ENCODE results near the gene SLC22A3.
"Not testable (repeated sequence)": the region's sequence is repeated elsewhere in the genome, so short reads cannot be mapped to it uniquely, and the experiment has no call there.

The SLC22A3 gene

DNA sequence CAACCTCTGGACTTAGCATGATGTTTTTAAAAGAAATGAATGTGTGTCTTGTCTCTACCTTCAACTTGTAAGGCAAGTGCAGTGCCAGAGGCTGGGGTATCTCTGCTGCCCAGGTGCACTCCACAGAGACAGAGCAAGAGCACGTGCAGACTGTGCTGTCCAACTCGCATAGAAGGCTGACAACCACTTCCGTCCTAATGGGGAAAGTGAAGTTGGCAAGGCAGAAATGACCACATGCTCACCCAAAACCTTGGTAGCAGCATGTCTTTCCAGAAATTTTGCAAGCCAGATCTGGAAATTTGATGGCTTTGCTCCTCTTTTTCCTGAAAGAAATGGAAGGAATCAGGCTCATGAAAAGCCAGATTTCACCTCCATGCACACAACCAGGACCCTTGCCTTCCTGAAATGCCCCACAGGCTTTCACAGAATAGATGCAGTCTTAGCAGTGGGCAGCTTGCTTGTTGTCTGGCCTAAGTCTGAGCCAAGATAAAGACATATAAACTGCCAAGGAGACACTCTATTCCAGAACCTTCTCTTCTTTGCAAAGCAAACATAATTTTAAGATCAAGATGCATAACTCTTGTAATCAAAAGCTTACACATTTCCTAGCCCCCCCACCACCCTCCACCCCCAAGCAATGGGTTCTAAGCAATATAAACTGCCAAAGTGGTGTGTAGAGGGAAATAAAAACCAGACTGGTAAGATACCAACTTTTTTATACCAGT is 26.8 kb downstream of the SLC22A3 start:
- DNase-seq (ENCODE audit: low read depth): no peak

DNA sequence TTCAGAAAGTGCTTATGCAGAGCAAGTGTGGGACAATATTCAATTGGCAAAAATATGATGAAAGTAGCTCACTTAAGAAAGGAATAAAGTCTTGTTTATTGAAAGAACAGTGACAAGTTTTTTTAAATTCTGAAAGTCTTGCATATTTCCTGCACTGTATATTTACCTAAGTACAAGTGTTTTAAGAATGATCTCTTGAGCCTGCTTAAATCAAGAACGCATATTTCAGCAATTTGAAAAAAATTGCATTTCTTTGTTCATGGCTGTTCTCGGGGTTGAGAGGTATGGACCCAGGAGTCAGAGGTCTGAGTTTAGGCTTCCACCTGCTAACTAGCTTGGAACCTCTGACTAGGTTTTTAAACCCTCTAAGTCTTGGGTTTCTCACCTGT is 27.4 kb downstream of the SLC22A3 start:
- no peak for DNase-seq (ENCODE audit: low read depth)

- no peak for DNase-seq (ENCODE audit: low read depth)
Observed at GRCh38 chr6:160376445-160376844, 28.3 kb downstream of the SLC22A3 start.

- no peak for DNase-seq (ENCODE audit: low read depth)
Observed at GRCh38 chr6:160378218-160378617, 30.0 kb downstream of the SLC22A3 start.

DNA sequence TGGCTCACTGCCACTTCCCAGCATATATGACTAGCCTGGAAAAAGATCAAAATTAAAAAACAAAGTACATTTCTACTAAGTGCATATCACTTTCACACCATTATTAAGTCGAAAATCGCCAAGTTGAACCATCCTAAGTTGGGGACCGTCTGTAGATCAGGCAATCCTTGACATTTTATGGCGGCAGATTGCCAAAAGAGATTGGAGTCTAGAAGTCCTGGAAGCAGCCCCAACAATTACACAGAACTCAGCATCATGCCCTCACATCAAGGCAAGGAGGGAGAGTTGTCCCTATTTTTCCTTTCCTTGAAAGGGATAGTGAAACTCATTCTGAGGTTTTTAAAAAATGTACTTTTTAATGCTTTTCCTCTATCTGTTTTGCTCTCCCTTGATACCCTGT is 30.7 kb downstream of the SLC22A3 start:
- no peak for DNase-seq (ENCODE audit: low read depth)

DNA sequence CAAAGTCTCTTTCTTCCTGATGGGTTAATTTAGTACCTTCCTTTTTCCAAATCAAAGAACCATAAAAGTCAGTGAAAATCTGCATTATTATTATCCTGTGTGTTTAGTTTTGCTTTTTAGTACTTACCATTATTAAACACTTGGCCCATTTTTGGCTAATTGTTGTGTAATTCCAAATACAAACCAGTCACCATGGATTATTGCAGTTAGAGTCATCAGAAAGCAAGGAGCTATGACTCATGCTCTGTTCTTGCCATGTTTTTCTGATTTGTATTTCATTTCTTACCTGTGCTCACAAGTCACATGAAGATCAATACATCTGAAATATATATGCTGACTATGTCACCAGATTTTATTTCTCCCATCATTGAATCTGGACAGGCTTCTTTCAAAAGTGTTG is 31.3 kb downstream of the SLC22A3 start:
- DNase-seq (ENCODE audit: low read depth): peak; percentile 74

DNA sequence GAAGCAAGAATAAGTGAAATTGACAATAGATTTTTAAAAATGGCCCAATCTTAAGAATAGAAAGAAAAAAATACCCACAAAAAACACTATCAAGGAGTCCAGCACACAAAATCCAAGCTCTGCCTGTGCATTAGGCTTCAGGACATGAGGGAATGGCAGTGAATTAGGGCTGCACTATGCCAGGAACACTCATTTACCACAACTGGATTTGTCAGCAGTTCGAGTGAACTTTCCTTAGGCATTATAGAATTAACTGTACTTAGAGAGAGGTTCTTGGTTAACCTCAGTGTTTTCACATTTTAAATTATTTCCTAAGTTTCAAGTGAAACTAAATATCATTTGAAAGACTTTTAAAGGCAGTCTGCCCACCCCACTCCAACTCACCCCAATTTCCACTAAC is 34.8 kb downstream of the SLC22A3 start:
- DNase-seq (ENCODE audit: low read depth): peak; percentile 87

- DNase-seq (ENCODE audit: low read depth): peak; percentile 49
Observed at GRCh38 chr6:160386869-160387530, 38.8 kb downstream of the SLC22A3 start.

DNA sequence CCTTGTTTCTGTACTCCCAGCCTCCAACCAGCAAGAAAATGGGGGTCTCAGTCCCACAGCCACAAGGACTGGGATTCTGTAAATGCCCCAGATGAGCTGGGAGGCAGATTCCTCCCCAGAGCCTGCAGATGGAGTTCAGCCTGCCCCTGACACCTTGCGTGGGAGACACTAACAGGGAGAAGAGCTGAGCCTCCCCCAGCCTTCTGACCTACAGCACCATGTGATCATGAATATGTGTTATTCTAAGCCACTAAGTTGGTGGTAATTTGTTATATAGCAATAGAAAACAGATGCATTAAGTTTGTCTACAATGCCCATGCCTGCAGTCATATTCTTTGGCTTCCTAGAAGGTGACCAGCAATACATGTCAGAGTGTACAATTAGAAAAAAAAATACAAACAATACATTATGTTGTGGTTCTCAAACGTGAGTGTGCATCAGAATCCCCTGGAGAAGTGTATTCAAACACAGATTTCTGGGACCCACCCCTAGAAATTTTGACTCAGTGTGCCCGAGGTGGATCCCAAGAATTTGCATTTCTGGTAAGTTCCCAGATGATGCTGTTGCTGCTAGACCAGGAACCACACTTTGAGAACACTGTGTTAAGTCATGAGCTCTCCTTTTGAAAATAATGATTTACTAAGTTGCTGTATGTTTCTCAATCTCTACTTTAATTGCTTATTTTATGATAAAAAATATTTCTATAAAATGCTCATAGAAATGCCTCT is 39.9 kb downstream of the SLC22A3 start:
- DNase-seq (ENCODE audit: low read depth): peak; percentile 75

- peak; percentile 45 for DNase-seq (ENCODE audit: low read depth)
Observed at GRCh38 chr6:160388922-160389321, 40.7 kb downstream of the SLC22A3 start.

DNA sequence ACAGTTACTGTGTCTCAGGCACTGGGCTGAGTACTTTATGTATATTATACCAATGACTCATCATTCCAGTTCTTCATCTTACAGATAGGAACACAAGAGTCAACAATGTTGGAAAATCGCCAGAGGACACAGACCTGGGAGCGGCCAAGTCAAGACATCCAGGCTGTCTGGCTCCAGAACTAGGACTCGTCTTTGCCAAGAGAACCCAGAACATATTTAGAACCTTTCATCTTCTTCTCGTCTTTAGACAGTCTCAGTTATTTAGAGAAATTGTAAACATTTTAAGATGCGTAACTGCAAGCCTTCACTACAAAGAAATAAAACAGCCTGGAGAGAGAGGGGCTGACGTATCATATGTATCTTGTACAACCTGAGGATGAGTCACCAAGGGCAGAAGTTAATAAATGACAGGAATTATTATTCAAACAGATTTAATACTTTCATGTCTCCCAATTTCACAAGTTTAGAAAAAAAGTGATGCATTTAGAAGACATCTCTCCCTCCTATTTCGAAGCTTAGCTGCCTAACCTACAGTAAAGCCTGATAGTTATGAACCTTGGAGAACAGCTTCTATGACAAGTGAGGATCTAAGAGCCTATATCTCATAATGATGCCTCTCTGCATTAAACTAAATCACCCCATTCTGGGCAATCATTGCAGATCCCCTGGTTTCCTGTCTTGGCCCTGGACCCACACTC is 43.4 kb downstream of the SLC22A3 start:
- peak; percentile 98 for DNase-seq (ENCODE audit: low read depth)

DNA sequence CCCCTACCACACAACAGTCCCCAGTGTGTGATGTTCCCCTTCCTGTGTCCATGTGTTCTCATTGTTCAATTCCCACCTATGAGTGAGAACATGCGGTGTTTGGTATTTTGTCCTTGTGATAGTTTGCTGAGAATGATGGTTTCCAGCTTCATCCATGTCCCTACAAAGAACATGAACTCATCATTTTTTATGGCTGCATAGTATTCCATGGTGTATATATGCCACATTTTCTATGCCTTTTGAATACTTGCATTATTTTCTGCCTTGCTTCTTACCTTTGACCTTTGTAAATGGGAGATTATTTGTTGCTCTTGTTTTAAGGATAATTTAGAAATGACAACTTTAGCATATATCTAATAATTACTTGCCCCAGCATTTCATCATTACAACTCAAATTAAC is 45.3 kb downstream of the SLC22A3 start:
- DNase-seq (ENCODE audit: low read depth): not testable (repeated sequence)

DNA sequence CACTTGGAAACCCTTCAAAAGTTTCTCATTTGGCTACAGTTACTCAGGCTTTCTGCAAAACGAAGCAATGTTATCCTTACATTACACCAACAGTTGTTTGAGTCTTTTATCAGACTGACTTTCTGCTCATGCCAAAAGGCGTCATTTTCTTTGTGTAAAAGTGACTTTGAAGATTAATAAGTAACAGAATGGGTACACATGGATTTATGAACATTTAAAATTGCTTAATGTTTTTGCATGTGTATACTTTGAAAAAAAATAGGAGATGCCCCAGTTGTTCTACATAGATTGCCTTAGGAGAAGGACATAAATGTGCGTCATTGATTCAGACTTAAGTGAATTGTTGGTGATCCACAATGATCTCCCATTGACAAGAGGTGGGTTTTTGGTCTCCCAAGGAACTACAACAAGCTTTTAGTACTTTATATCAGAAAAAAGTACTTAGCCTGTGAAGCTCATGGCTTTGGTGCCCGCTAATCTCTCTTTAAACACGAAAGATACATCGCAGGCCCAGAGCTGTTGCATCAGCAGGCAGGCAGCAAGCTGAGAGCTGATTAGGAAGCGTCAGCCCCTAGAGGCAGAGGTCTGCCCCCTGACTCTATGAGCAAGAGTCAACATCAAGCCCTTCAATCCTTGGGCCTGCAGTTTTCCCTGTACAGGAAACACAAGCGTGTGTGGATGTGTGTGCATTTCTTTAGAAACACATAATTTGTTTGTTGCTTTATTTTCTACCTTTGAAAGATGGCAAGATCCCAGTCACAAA is 45.9 kb downstream of the SLC22A3 start:
- peak; percentile 92 for DNase-seq (ENCODE audit: low read depth)

- DNase-seq (ENCODE audit: low read depth): no peak
Observed at GRCh38 chr6:160394654-160395035, 46.5 kb downstream of the SLC22A3 start.

GRCh38 chr6:160395187-160395586 is 47.0 kb downstream of the SLC22A3 start:
- DNase-seq (ENCODE audit: low read depth): no peak

DNA sequence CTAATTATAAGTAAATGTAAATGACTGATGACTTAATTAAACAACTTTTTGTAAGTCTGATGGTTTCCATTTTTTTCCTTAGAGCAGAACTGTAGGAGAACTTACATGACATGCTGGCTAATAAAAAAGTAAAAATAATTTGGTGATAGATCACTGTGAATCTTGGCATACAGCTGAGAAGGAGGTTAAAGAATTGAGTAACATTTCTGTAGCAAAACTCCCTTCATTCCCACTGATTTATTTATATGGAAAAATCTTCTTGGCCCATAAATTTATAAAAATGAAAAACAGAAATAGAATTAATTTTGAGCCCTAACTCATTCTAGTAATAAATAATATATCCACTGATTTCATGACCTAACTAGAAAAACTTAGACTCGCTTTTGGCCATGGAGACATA is 48.1 kb downstream of the SLC22A3 start:
- peak; percentile 58 for DNase-seq (ENCODE audit: low read depth)

DNA sequence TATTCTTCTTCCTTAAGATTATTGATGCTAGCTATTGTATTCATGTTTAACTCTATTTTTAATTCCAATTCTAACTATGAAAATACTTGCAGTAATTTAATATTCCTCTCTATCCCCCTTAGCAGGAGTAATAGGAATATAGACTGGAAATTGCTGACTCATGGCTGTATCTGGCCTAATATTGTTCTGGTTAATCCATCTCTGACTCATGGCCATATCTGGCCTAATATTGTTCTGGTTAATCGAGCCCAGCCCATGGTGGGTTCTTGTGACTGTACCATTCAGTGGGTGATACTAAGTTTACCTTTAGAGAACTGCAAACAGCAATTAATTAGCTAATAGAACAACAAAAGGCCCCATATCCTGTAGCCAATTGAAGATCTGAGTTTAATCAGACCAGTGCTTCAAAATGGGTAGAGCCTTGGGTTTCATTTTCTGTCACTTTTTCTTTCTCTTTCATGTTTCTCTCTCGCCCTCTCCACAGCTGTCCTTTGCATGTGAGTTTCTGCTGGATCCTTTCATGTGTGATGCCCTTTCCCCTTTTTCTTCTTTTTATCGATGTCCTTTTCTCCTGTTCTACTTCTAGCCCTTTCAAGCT is 50.6 kb downstream of the SLC22A3 start:
- DNase-seq (ENCODE audit: low read depth): peak; percentile 74

DNA sequence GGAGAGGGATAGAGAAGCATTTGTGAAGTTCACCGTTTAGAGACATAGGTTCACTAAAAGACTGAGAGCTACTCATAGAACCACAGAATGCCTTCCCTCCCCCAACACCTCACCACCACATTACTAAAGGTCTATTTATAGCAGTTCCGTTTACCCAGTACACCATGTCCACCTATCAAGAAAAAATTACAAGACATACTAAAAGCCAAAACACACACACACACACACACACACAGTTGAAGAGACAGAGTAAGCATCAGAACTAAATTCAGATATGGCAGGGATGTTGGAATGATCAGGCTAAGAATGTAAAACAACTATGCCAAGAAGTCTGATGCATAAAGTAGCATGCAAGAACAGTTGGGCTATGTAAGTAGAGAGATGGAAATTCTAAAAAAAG is 52.3 kb downstream of the SLC22A3 start:
- DNase-seq (ENCODE audit: low read depth): peak; percentile 95

GRCh38 chr6:160408528-160408927 is 60.4 kb downstream of the SLC22A3 start:
- no peak for DNase-seq (ENCODE audit: low read depth)

GRCh38 chr6:160412993-160413392 is 64.8 kb downstream of the SLC22A3 start:
- peak; percentile 60 for DNase-seq (ENCODE audit: low read depth)

GRCh38 chr6:160417146-160417545 is 69.0 kb downstream of the SLC22A3 start:
- no peak for DNase-seq (ENCODE audit: low read depth)
